ENCODE results near the gene TTLL13.
"Not testable (repeated sequence)": the region's sequence is repeated elsewhere in the genome, so short reads cannot be mapped to it uniquely, and the experiment has no call there.

Gene TTLL13

GRCh38 chr15:90234096-90234988, 15.0 kb upstream of the TTLL13 start, which contains the start of gene GDPGP1:
GDPGP1 (plus strand) TSS chr15:90234209; CDS start chr15:90240909, 6,700 bp downstream.
- DNase-seq (ENCODE audit: low spot score) = no peak

DNA sequence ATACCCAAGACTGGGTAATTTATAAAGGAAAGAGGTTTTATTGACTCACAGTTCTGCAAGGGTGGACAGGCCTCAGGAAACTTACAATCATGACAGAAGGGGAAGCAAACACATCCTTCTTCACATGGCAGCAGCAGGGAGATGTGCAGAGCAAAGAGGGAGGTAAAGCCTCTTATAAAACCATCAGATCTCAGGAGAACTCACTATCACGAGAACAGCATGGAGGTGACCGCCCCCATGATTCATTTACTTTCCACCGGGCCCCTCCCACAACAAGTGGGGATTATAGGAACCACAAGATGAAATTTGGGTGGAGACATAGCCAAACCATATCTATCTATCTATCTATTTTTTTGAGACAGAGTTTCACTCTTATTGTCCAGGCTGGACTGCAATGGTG, 10.0 kb upstream of the TTLL13 start:
- DNase-seq (ENCODE audit: low spot score) = no peak

GRCh38 chr15:90240856-90241255, 8.5 kb upstream of the TTLL13 start:
- no peak for DNase-seq (ENCODE audit: low spot score)

DNA sequence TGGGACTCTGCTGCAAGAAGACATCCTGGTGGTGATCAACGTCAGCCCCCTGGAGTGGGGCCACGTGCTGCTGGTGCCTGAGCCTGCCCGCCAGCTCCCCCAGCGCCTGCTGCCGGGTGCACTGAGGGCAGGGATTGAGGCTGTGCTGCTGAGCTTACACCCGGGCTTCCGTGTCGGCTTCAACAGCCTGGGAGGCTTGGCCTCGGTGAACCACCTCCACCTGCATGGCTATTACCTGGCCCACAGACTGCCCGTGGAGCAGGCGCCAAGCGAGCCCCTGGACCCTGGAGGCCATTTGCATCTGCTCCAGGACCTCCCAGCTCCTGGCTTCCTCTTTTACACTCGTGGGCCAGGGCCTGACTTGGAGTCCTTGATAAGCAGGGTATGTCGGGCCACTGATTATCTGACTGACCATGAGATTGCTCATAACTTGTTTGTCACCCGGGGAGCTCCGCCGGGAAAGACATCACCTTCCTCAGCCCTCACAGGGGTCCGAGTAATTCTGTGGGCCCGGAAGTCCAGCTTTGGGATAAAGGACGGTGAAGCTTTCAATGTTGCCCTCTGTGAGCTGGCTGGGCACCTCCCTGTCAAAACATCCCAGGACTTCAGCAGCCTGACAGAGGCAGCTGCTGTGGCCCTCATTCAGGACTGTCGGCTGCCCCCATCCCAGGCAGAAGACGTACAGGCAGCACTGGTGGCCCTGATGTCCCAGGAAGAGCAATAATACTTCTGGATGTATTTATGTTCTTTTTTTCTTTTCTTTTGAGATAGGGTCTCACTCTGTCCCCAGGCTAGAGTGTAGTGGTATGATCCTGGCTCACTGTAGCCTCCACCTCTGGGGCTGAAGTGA, 7.8 kb upstream of the TTLL13 start:
- DNase-seq (ENCODE audit: low spot score) = no peak

DNA sequence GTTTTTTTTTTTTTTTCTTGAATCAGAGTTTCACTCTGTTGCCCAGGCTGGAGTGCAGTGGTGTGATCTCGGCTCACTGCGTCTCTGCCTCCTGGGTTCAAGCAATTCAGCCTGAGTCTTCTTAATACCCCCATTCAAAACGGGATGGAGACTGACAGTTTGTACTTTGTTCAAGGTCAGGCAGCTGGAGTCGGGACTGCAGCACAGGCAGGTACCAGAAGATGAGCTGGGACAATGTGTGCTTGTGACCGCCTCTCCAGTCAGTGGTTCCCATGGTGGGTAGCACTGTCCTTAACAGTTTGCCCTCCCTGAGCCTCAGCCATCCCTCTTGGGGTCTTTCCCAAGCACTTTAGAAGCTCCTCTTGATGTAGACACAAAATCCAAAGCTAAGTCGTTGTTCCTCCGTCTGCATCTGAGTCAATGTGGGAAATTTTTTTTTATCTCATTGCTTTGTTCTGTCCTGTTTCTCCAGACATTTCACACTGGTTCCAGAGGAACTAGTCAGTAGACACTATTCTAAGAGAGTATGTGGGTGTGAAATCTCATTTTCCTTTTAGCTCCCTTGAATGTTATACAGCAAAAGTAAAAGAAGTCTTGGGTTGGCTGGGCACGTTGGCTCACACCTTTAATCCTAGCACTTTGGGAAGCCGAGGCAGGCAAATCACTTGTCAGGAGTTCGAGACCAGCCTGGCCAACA, 5.3 kb upstream of the TTLL13 start:
- DNase-seq (ENCODE audit: low spot score) = no peak

DNA sequence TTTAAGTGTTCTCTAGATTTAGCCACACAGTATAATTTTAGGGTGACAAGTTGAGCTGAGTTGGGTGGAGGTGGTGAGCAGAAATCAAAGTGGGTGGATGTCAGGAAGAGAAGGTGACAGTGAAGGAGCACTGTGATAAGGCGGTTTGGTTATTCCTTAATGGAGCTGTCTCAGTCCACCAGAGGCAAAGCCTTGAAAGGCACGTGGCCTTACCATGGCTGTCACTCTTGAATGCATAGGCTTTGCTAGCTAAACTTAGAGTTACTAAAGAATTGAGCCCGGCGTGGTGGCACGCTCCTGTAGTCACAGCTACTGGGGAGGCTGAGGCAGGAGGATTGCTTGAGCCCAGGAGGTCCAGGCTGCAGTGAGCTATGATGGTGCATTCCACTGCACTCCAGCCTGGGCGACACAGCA, 560 bp upstream of the TTLL13 start:
- no peak for DNase-seq (ENCODE audit: low spot score)

DNA sequence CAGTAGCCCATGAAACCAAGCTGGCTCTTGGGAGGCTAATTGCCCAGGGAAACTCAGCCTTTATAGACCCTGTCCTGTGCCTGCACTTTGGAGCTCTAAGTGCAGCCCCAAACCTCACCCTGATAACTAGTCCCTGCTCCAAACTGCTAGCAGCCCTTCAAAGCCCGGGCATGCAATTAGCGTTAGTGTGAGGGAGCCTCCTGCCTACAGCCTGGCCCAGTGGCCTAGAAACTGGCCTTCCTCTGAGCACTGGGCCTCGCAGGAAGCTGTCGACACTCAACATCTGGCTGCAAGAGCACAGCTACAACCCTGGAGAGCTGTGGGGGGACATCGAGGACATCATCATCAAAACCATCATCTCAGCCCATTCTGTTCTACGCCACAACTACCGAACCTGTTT, 8.4 kb downstream of the TTLL13 start:
- no peak for DNase-seq (ENCODE audit: low spot score)

- DNase-seq (ENCODE audit: low spot score) = no peak
Observed at GRCh38 chr15:90259524-90259923, 10.2 kb downstream of the TTLL13 start.

- not testable (repeated sequence) for DNase-seq (ENCODE audit: low spot score)
Observed at GRCh38 chr15:90260731-90261130, 11.4 kb downstream of the TTLL13 start.

DNA sequence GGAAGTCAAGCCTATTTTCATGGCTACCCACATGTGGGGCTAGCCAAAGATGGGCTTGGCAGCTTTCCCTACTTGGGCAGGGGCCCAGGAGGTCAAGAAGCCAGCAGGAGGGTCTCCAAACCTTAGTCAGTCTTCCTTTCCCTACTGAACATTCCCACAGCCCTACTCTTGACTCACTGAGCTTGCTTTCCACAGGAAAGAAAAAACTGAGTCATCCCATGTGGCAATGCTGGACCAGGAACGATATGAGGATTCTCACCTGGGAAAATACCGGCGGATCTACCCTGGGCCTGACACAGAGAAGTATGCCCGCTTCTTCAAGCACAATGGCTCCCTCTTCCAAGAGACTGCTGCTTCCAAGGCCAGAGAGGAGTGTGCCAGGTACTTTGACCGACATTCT, 12.5 kb downstream of the TTLL13 start:
- no peak for DNase-seq (ENCODE audit: low spot score)

- no peak for DNase-seq (ENCODE audit: low spot score)
Observed at GRCh38 chr15:90262426-90262825, 13.1 kb downstream of the TTLL13 start.

DNA sequence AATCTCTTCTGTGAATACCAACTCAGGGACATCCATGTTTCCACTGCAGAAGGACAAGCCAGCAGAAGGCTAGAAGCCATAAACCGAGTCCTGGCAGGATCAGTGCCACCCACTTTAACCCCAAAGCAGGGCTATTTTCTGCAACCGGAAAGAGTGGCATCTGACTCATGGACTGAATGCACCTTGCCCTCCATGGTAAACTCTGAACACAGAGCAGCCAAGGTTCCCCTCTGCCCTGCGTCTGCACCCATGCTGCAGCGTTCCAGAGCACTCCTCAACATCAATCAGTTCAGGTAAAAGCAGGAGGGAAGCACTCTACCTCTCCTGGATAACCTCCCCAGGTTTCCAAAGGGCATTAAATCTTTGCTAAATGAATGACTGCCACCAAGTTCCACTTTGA, 15.3 kb downstream of the TTLL13 start:
- no peak for DNase-seq (ENCODE audit: low spot score)

- peak; percentile 88 for DNase-seq (ENCODE audit: low spot score)
Observed at GRCh38 chr15:90265271-90266060, 16.1 kb downstream of the TTLL13 start, which contains the start of gene NGRN. NGRN (plus strand) TSS chr15:90265672; CDS start chr15:90265713, 41 bp downstream.

- peak; percentile 49 for DNase-seq (ENCODE audit: low spot score)
Observed at GRCh38 chr15:90266061-90266431, 16.7 kb downstream of the TTLL13 start.

DNA sequence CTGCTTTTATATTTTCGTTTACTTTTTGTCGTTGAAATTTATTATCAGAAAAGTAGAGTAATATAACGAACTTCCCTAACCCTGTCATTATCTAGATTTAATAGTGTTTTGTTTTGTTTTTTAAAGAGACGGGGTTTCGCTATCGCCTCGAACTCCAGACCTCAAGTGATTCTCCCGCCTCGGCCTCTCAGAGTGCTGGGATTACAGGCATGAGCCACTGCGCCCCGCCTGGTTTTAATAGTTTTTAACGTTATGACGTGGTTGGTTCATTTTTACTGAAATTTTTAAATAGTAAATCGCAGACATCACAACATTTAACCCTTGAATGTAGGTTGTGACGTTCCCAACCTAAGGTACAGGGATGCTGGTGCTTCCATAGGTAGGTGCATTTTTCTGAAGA, 17.1 kb downstream of the TTLL13 start:
- DNase-seq (ENCODE audit: low spot score) = peak; percentile 19

DNA sequence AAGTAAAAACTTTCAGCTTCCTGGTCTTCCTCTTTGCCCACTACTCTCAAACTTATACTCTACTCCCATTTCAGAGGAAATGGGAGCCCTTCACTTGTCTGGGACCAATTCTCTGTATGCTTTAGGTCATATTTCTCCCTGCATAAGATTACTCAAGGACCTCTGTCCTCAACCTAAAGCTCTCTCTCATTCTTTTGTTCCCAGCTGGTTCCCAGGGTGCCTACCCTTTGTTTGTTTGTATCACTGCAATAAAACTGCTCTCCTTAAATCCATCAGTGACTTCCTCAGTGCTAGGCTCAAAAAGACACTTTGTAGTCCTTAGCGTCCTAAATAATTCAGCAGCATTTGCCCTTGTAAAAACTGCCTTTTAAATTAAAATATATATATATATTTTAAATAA, 19.1 kb downstream of the TTLL13 start:
- DNase-seq (ENCODE audit: low spot score) = no peak

- DNase-seq (ENCODE audit: low spot score) = no peak
Observed at GRCh38 chr15:90270502-90271150, 21.3 kb downstream of the TTLL13 start.

- no peak for DNase-seq (ENCODE audit: low spot score)
Observed at GRCh38 chr15:90271459-90272166, 22.3 kb downstream of the TTLL13 start.

- not testable (repeated sequence) for DNase-seq (ENCODE audit: low spot score)
Observed at GRCh38 chr15:90278467-90278866, 29.1 kb downstream of the TTLL13 start.

DNA sequence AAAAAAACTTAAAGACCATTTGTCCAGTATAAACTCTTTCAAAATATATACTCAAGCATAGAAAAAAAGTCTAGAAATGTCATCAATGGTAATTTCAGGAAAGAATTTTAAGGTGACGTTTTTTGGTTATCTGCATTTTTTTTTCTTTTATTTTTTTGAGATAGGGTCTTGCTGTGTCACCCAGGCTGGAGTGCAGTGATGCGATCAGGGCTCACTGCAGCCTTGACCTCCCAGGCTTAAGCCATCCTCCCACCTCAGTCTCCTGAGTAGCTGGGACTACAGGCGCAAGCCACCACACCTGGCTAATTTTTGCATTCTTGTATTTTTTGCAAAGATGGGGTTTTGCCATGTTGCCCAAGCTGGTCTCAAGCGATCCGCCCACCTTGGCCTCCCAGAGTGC, 31.4 kb downstream of the TTLL13 start:
- not testable (repeated sequence) for DNase-seq (ENCODE audit: low spot score)

All from hematopoietic multipotent progenitor cell treated with erythropoietin and hydrocortisone succinate and interleukin-3 and kit ligand, for 15 days (in vitro differentiated cells).